HUES64 (cell line): ENCODE results near the gene ZNRF1.
"Not testable (repeated sequence)": the region's sequence is repeated elsewhere in the genome, so short reads cannot be mapped to it uniquely, and the experiment has no call there.

Source experiments
- H3K27ac ChIP-seq: 2 replicates; pipeline ENCODE4 v1.7.0; 2013; ENCODE audit warnings: low read depth, low read length, inconsistent platforms
- H3K27me3 ChIP-seq: 2 replicates; pipeline ENCODE4 v1.6.1; 2013; ENCODE audit warnings: mild to moderate bottlenecking, low read length; ENCODE audit not compliant: insufficient read depth
- H3K36me3 ChIP-seq: 2 replicates; pipeline ENCODE4 v1.6.1; 2013; ENCODE audit warnings: mild to moderate bottlenecking, low read length; ENCODE audit not compliant: insufficient read depth
- H3K4me1 ChIP-seq: 2 replicates; pipeline ENCODE4 v1.6.1; 2013; ENCODE audit warnings: mild to moderate bottlenecking, low read length, moderate library complexity; ENCODE audit not compliant: insufficient read depth
- H3K4me3 ChIP-seq: 2 replicates; pipeline ENCODE4 v1.5.1; 2013; ENCODE audit warnings: mild to moderate bottlenecking, low read length, moderate library complexity
- H3K9ac ChIP-seq: 2 replicates; pipeline ENCODE4 v1.6.1; 2013; ENCODE audit warnings: mild to moderate bottlenecking, low read depth, low read length
- H3K9me3 ChIP-seq: 2 replicates; pipeline ENCODE4 v1.6.1; 2013; ENCODE audit warnings: low read depth, low read length; ENCODE audit not compliant: insufficient read depth
- WGBS: fragments of 150-250, 120-280 bp; methylation state at CpG from one replicate; pipeline ENCODE4 v1.1.7; 2013; ENCODE audit warnings: missing lambda C conversion rate; 5-methylcytosine and 5-hydroxymethylcytosine counted together

Gene ZNRF1

GRCh38 chr16:75118943-75119539, 120.2 kb downstream of the ZNRF1 start:
- Histone ChIP-seq H3K4me1 (peaks cover 33% of the 10 kb centered on the region), H3K4me3 (no peak overlapping the region), H3K27ac (peak overlapping the region; percentile 66; the same call in 1 of the 2 replicates), H3K36me3 (no peaks in the 10 kb centered on the region), H3K9me3 (peaks cover 20% of the 10 kb centered on the region), H3K27me3 (no peaks in the 10 kb centered on the region), H3K9ac (no peak overlapping the region)
- WGBS, result 57% methylated on average over 6 of the region's 6 CpGs

- 77% methylated on average over 4 of the region's 4 CpGs for WGBS
- H3K9me3 ChIP-seq, result peaks cover 20% of the 10 kb centered on the region
- H3K36me3 ChIP-seq, result no peaks in the 10 kb centered on the region
- no peak overlapping the region for H3K9ac ChIP-seq
- H3K4me3 ChIP-seq, result no peak overlapping the region
- peaks cover 33% of the 10 kb centered on the region for H3K4me1 ChIP-seq
- no peak overlapping the region for H3K27ac ChIP-seq
- H3K27me3 ChIP-seq, result no peaks in the 10 kb centered on the region
Observed at GRCh38 chr16:75120253-75120652, 121.4 kb downstream of the ZNRF1 start.

GRCh38 chr16:75121949-75122568, 123.2 kb downstream of the ZNRF1 start:
- Histone ChIP-seq H3K27ac (no peak overlapping the region), H3K4me1 (peaks cover 23% of the 10 kb centered on the region), H3K27me3 (no peaks in the 10 kb centered on the region), H3K9me3 (peaks cover 29% of the 10 kb centered on the region), H3K4me3 (no peak overlapping the region), H3K36me3 (no peaks in the 10 kb centered on the region), H3K9ac (no peak overlapping the region)
- WGBS, result 94% methylated on average over 6 of the region's 6 CpGs

GRCh38 chr16:75122609-75123008, 123.8 kb downstream of the ZNRF1 start:
- H3K4me3 ChIP-seq, result no peak overlapping the region
- H3K27me3 ChIP-seq, result no peaks in the 10 kb centered on the region
- no peak overlapping the region for H3K27ac ChIP-seq
- no CpG with 5 or more reads among the region's 1 CpG for WGBS
- no peaks in the 10 kb centered on the region for H3K36me3 ChIP-seq
- peaks cover 21% of the 10 kb centered on the region for H3K4me1 ChIP-seq
- peaks cover 34% of the 10 kb centered on the region for H3K9me3 ChIP-seq
- H3K9ac ChIP-seq, result no peak overlapping the region

- peaks cover 23% of the 10 kb centered on the region; the same call in 1 of the 2 replicates for H3K9me3 ChIP-seq
- H3K27ac ChIP-seq, result no peak overlapping the region
- no peaks in the 10 kb centered on the region for H3K27me3 ChIP-seq
- H3K36me3 ChIP-seq, result no peaks in the 10 kb centered on the region
- H3K4me1 ChIP-seq, result peaks cover 8% of the 10 kb centered on the region; the same call in 1 of the 2 replicates
- H3K4me3 ChIP-seq, result no peak overlapping the region
- H3K9ac ChIP-seq, result no peak overlapping the region
- 93% methylated on average over 4 of the region's 4 CpGs for WGBS
Observed at GRCh38 chr16:75127713-75128415, 129.0 kb downstream of the ZNRF1 start.

- not testable (repeated sequence) for H3K9ac ChIP-seq, H3K4me1 ChIP-seq, H3K4me3 ChIP-seq, H3K27me3 ChIP-seq, H3K36me3 ChIP-seq, H3K27ac ChIP-seq
- peaks cover 23% of the 10 kb centered on the region; the same call in 1 of the 2 replicates for H3K9me3 ChIP-seq
- 97% methylated on average over 5 of the region's 5 CpGs for WGBS
Observed at GRCh38 chr16:75129421-75130149, 130.8 kb downstream of the ZNRF1 start.

- no peak overlapping the region for H3K27ac ChIP-seq
- H3K9me3 ChIP-seq, result peaks cover 23% of the 10 kb centered on the region; the same call in 1 of the 2 replicates
- no peak overlapping the region for H3K9ac ChIP-seq
- no peak overlapping the region for H3K4me3 ChIP-seq
- H3K36me3 ChIP-seq, result no peaks in the 10 kb centered on the region
- no peaks in the 10 kb centered on the region for H3K27me3 ChIP-seq
- peaks cover 8% of the 10 kb centered on the region; the same call in 1 of the 2 replicates for H3K4me1 ChIP-seq
- 82% methylated on average over 9 of the region's 9 CpGs for WGBS
Observed at GRCh38 chr16:75130150-75130771, 131.4 kb downstream of the ZNRF1 start.

- Histone ChIP-seq H3K27me3 (no peaks in the 10 kb centered on the region), H3K4me3 (no peak overlapping the region), H3K4me1 (peaks cover 8% of the 10 kb centered on the region; the same call in 1 of the 2 replicates), H3K9ac (no peak overlapping the region), H3K36me3 (no peaks in the 10 kb centered on the region), H3K9me3 (peaks cover 23% of the 10 kb centered on the region; the same call in 1 of the 2 replicates), H3K27ac (no peak overlapping the region; the same call in 1 of the 2 replicates)
- 56% methylated on average over 6 of the region's 7 CpGs for WGBS
Observed at GRCh38 chr16:75131081-75131480, 132.3 kb downstream of the ZNRF1 start.

- H3K27ac ChIP-seq, result no peak overlapping the region
- H3K9me3 ChIP-seq, result no peaks in the 10 kb centered on the region
- 92% methylated on average over 8 of the region's 8 CpGs for WGBS
- H3K36me3 ChIP-seq, result no peaks in the 10 kb centered on the region
- H3K9ac ChIP-seq, result no peak overlapping the region
- no peaks in the 10 kb centered on the region for H3K27me3 ChIP-seq
- no peak overlapping the region for H3K4me3 ChIP-seq
- H3K4me1 ChIP-seq, result 0 out of 2 replicates have a peak, but pooled peaks cover 4% of the 10 kb centered on the region
Observed at GRCh38 chr16:75138233-75138632, 139.4 kb downstream of the ZNRF1 start.

GRCh38 chr16:75138636-75139035, 139.8 kb downstream of the ZNRF1 start:
- no peaks in the 10 kb centered on the region for H3K9me3 ChIP-seq
- H3K27me3 ChIP-seq, result no peaks in the 10 kb centered on the region
- H3K36me3 ChIP-seq, result no peaks in the 10 kb centered on the region
- H3K9ac ChIP-seq, result no peak overlapping the region
- no peak overlapping the region for H3K27ac ChIP-seq
- H3K4me1 ChIP-seq, result 0 out of 2 replicates have a peak, but pooled peaks cover 4% of the 10 kb centered on the region
- 41% methylated on average over 9 of the region's 9 CpGs for WGBS
- H3K4me3 ChIP-seq, result no peak overlapping the region
